HCT116 (cell line): ENCODE results near the gene ATAD1. TPM values are rescaled to one million over a fixed set of nuclear protein-coding genes. Genes with fewer than 3 reads are reported as not detected.

Experiments used
- ATAC-seq: fragments of 200-7000 bp; cut with Tn5 transposase; 2 replicates; pipeline ENCODE4 v1.9.1; 2020; ENCODE audit warnings: mild to moderate bottlenecking, moderate library complexity
- BruUV-seq: library from RNA; stranded (reverse); fragments of 400-500 nt; replicated peaks from 2 replicates; lab custom pipeline; 2021; lab: Mats Ljungman, UMichigan
- CTCF ChIA-PET: fragments of 300-600 bp; sonication (Branson Sonifier 250); formaldehyde crosslinking; loops from one replicate; lab custom pipeline; 2021; ENCODE audit warnings: antibody characterized with exemption; lab: Charles Lee
- POLR2A ChIA-PET: fragments of 300-600, 350-600 bp; sonication (Branson Sonifier 250); formaldehyde crosslinking; loops from one replicate; lab custom pipeline; 2021; ENCODE audit warnings: antibody characterized with exemption; lab: Charles Lee
- RAD21 ChIA-PET, 2 experiments: fragments of 300-600 bp; sonication (Branson Sonifier 250); formaldehyde crosslinking; loops; one replicate each; lab custom pipeline; 2023; ENCODE audit warnings: low total read pairs in 2 of 2; ENCODE audit not compliant: uncharacterized antibody in 2 of 2, unreplicated experiment in 2 of 2, low non-redundant PET in 1 of 2; lab: Charles Lee
- DNase-seq: peaks from one replicate; pipeline ENCODE4 v3.0.0-alpha.2; 2010; ENCODE audit warnings: low read depth, low spot score
- H2AFZ ChIP-seq: fragments of 200-600 bp; shearing (Covaris generic), sonication (generic); 2 replicates; pipeline ENCODE4 v1.6.1; 2017; ENCODE audit warnings: low read depth, mixed run types, mixed read lengths, antibody characterized with exemption, low read length; ENCODE audit not compliant: poor library complexity, severe bottlenecking
- H3K27ac ChIP-seq: 2 replicates; pipeline ENCODE4 v1.5.1; 2012; ENCODE audit warnings: low read depth, low read length
- H3K27me3 ChIP-seq: fragments of 200-600 bp; sonication (generic); 2 replicates; pipeline ENCODE4 v1.6.1; 2016; ENCODE audit warnings: mixed run types, low read length, mixed read lengths; ENCODE audit not compliant: insufficient read depth
- H3K36me3 ChIP-seq, 2 experiments: fragments of 200-500 bp in 1 of 2; fragments of 200-600 bp in 1 of 2; sonication (Bioruptor generic) in 1 of 2; sonication (generic) in 1 of 2; 2 replicates each; pipeline versions ENCODE4 v1.5.1 to v1.6.1; 2014 to 2016; ENCODE audit warnings: low read length in 2 of 2, inconsistent platforms in 1 of 2, mixed read lengths in 1 of 2, mixed run types in 1 of 2; ENCODE audit not compliant: insufficient read depth in 2 of 2, control insufficient read depth in 1 of 2
- H3K4me1 ChIP-seq, 2 experiments: fragments of 200-600 bp in 1 of 2; sonication (generic) in 1 of 2; 2 replicates each; pipeline versions ENCODE4 v1.5.1 to v1.6.1; 2012 to 2017; ENCODE audit warnings: low read length in 2 of 2, inconsistent platforms in 1 of 2, mild to moderate bottlenecking in 1 of 2, mixed read lengths in 1 of 2, mixed run types in 1 of 2, moderate library complexity in 1 of 2; ENCODE audit not compliant: insufficient read depth in 2 of 2, control insufficient read depth in 1 of 2
- H3K4me2 ChIP-seq: fragments of 200-600 bp; sonication (generic); 2 replicates; pipeline ENCODE4 v1.6.1; 2017; ENCODE audit warnings: mixed run types, low read length, mixed read lengths
- H3K4me3 ChIP-seq, 2 experiments: fragments of 200-600 bp in 1 of 2; sonication (generic) in 1 of 2; replicated peaks in 1 of 2; 2 replicates each; pipeline ENCODE4 v1.5.1; 2011 to 2016; ENCODE audit warnings: low read length in 2 of 2, control low read depth in 1 of 2, low read depth in 1 of 2, mild to moderate bottlenecking in 1 of 2, mixed read lengths in 1 of 2, mixed run types in 1 of 2
- H3K79me2 ChIP-seq: fragments of 200-600 bp; sonication (generic); 2 replicates; pipeline ENCODE4 v1.6.1; 2017; ENCODE audit warnings: mild to moderate bottlenecking, mixed run types, low read length, moderate library complexity, mixed read lengths; ENCODE audit not compliant: insufficient read depth
- H3K9ac ChIP-seq: fragments of 200-600 bp; sonication (generic); 2 replicates; pipeline ENCODE4 v1.6.1; 2016; ENCODE audit warnings: low read length, mixed read lengths
- H3K9me2 ChIP-seq: fragments of 200-600 bp; sonication (generic), shearing (Covaris generic); 2 replicates; pipeline ENCODE4 v1.6.1; 2017; ENCODE audit warnings: mixed run types, mild to moderate bottlenecking, moderate library complexity; ENCODE audit not compliant: insufficient read depth
- H3K9me3 ChIP-seq, 2 experiments: fragments of 200-500 bp in 1 of 2; fragments of 200-600 bp in 1 of 2; sonication (Bioruptor generic) in 1 of 2; sonication (generic) in 1 of 2; 2 replicates each; pipeline ENCODE4 v1.6.1; 2014 to 2017; ENCODE audit warnings: low read length in 2 of 2, mixed read lengths in 2 of 2, inconsistent platforms in 1 of 2, low read depth in 1 of 2, mild to moderate bottlenecking in 1 of 2, mixed run types in 1 of 2, moderate library complexity in 1 of 2; ENCODE audit not compliant: control insufficient read depth in 1 of 2, insufficient read depth in 1 of 2
- H4K20me1 ChIP-seq: fragments of 200-600 bp; sonication (generic), shearing (Covaris generic); 2 replicates; pipeline ENCODE4 v1.6.1; 2017; ENCODE audit warnings: mixed run types, mild to moderate bottlenecking, moderate library complexity; ENCODE audit not compliant: insufficient read depth
- ATF3 ChIP-seq: IDR thresholded peaks from 2 replicates; pipeline ENCODE4 v1.6.1; 2012
- MAX ChIP-seq: IDR thresholded peaks from 2 replicates; pipeline ENCODE4 v1.6.1; 2012
- POLR2A ChIP-seq: IDR thresholded peaks from 2 replicates; pipeline ENCODE4 v1.7.0; 2011; ENCODE audit warnings: borderline replicate concordance; ENCODE audit not compliant: insufficient read depth, insufficient read length; ENCODE audit errors: extremely low read depth
- RAD21 ChIP-seq: IDR thresholded peaks from 2 replicates; pipeline ENCODE4 v1.6.1; 2012; ENCODE audit warnings: low read depth, mild to moderate bottlenecking
- SIN3A ChIP-seq: IDR thresholded peaks from 2 replicates; pipeline ENCODE4 v1.6.1; 2012; ENCODE audit warnings: low read depth
- SP1 ChIP-seq: IDR thresholded peaks from 2 replicates; pipeline ENCODE4 v1.6.1; 2012; ENCODE audit warnings: low read depth
- SRF ChIP-seq: IDR thresholded peaks from 2 replicates; pipeline ENCODE4 v1.6.1; 2012; ENCODE audit warnings: low read depth
- ZBTB33 ChIP-seq: IDR thresholded peaks from 2 replicates; pipeline ENCODE4 v1.6.1; 2011; ENCODE audit warnings: mild to moderate bottlenecking, low read length, moderate library complexity; ENCODE audit not compliant: insufficient replicate concordance; ENCODE audit errors: extremely low read depth
- ZNF274 ChIP-seq: fragments of 200-500 bp; sonication (Bioruptor generic); IDR thresholded peaks from 2 replicates; pipeline ENCODE4 v1.6.1; 2014; ENCODE audit warnings: mild to moderate bottlenecking, low read depth, low read length, inconsistent platforms
- intact Hi-C: fragments of 100-400 bp; cut with micrococcal nuclease; formaldehyde crosslinking; loops from 2 replicates; pipeline ENCODE4 v1.10.0; 2022
- total RNA-seq: library from RNA; stranded (reverse); gene quantifications from one replicate; pipeline ENCODE4 v1.2.1, GENCODE V29; 2021; ENCODE audit not compliant: unreplicated experiment

Gene ATAD1
- total RNA-seq, 1 experiment from 2014 or later: 66.4 TPM

- no TSS peak for BruUV-seq
- Histone ChIP-seq H3K9ac (no peak overlapping the region), H4K20me1 (no peaks in the 10 kb centered on the region), H3K27ac (no peak overlapping the region; the same call in 1 of the 2 replicates), H3K4me3 (no peak overlapping the region), H3K36me3 (no peaks in the 10 kb centered on the region), H3K4me1 (peaks cover 37 to 54% of the 10 kb centered on the region in 2 experiments), H3K79me2 (no peaks in the 10 kb centered on the region), H3K9me3 (no peaks in the 10 kb centered on the region), H2AFZ (no peak overlapping the region), H3K4me2 (no peak overlapping the region), H3K27me3 (no peaks in the 10 kb centered on the region), H3K9me2 (no peaks in the 10 kb centered on the region)
- TF ChIP-seq MAX (peak; percentile 42; the same call in 1 of the 2 replicates), RAD21 (no peak)
- intact Hi-C loops: no loop called here
- no peak for DNase-seq
- ATAC-seq: no peak
- RAD21 ChIA-PET: interaction anchor here in 1 of 2 experiments (0.7 kb wide), 1 partner anchor 1138 kb away, joined by 3 read pairs; no protein-coding TSS in a partner anchor
- POLR2A ChIA-PET: interaction anchor here (1.1 kb wide), 1 partner anchor 21 kb away, joined by 4 read pairs; no protein-coding TSS in a partner anchor
- CTCF ChIA-PET: no interaction called here
Measured at GRCh38 chr10:87841186-87841585, 23.2 kb upstream of the ATAD1 start.

GRCh38 chr10:87838650-87839049 is 20.6 kb upstream of the ATAD1 start:
- Histone ChIP-seq H3K27me3 (no peaks in the 10 kb centered on the region), H3K4me1 (peaks cover 20 to 32% of the 10 kb centered on the region in 2 experiments), H3K36me3 (no peaks in the 10 kb centered on the region), H3K79me2 (no peaks in the 10 kb centered on the region), H3K9me3 (no peaks in the 10 kb centered on the region), H3K9me2 (no peaks in the 10 kb centered on the region), H3K4me3 (no peak overlapping the region), H3K27ac (no peak overlapping the region)
- ATAC-seq (no peak), DNase-seq (no peak)
- CTCF ChIA-PET: no interaction called here
- RAD21 ChIA-PET: no interaction called here
- intact Hi-C loops: no loop called here
- BruUV-seq: no TSS peak
- TF ChIP-seq ATF3 (no peak), SIN3A (no peak), POLR2A (no peak), SRF (no peak), SP1 (no peak), ZNF274 (no peak), ZBTB33 (no peak)
- TF ChIP-seq, all 23 proteins: peak for 0
- POLR2A ChIA-PET: interaction anchor here (0.6 kb wide), 1 partner anchor 138 kb away, joined by 3 read pairs; no protein-coding TSS in a partner anchor
- Histone ChIP-seq H3K4me2 (no peak overlapping the region), H3K9ac (no peak overlapping the region), H2AFZ (no peak overlapping the region), H4K20me1 (no peaks in the 10 kb centered on the region)
